Measurements from ENCODE around the gene PIMREG. TPM values are rescaled to one million over a fixed set of nuclear protein-coding genes. Genes with fewer than 3 reads are reported as not detected.

The PIMREG gene
- total RNA-seq, 3 donors from 2014 or later (not counting 1 experiment from before 2014, with no cell fraction given), result 0.73 to 1.4 (median 0.78) TPM

GRCh38 chr17:6498356-6498755 is 54.1 kb downstream of the PIMREG start:
- Mint-ChIP-seq H3K4me3 (no peak overlapping the region), H3K9me3 (no peaks in the 10 kb centered on the region), H3K36me3 (no peaks in the 10 kb centered on the region), H3K4me1 (peaks cover 8 to 14% of the 10 kb centered on the region in 2 donors), H3K27me3 (ENCODE audit: low read depth in 2 of 2) (peaks cover 29 to 32% of the 10 kb centered on the region in 2 donors), H3K27ac (no peak overlapping the region)
- WGBS (ENCODE audit: insufficient coverage), result 78% methylated on average over 7 of the region's 7 CpGs
- no peaks in the 10 kb centered on the region for H3K36me3 ChIP-seq (ENCODE audit: control insufficient read depth, insufficient read depth, low read length)
- intact Hi-C loops (cut with micrococcal nuclease), result no loop called here
- H3K9me3 ChIP-seq (ENCODE audit: control insufficient read depth, insufficient read depth, low read length), result no peaks in the 10 kb centered on the region
- H3K27me3 ChIP-seq (ENCODE audit: control insufficient read depth, insufficient read depth, low read length), result peaks cover 5% of the 10 kb centered on the region
- H3K27ac ChIP-seq (ENCODE audit: low read length), result no peak overlapping the region
- no peak for TF ChIP-seq CTCF (IDR thresholded peaks at IDR 0.05)
- no peak for ATAC-seq
- no peak for DNase-seq
- H3K4me3 ChIP-seq (ENCODE audit: low read length), result no peak overlapping the region
- H3K4me1 ChIP-seq (ENCODE audit: control insufficient read depth, insufficient read depth, low read length), result peaks cover 8% of the 10 kb centered on the region

- H3K27me3 Mint-ChIP-seq (ENCODE audit: low read depth in 2 of 2), result peaks cover 32% of the 10 kb centered on the region in 2 donors
- ATAC-seq (no peak), DNase-seq (no peak)
- intact Hi-C loops (cut with micrococcal nuclease), result no loop called here
- H3K4me3 ChIP-seq (ENCODE audit: low read length), result no peak overlapping the region
- peaks cover 5% of the 10 kb centered on the region for H3K27me3 ChIP-seq (ENCODE audit: control insufficient read depth, insufficient read depth, low read length)
- no peak overlapping the region for H3K4me3 Mint-ChIP-seq
- H3K27ac ChIP-seq (ENCODE audit: low read length), result no peak overlapping the region
- H3K36me3 ChIP-seq (ENCODE audit: control insufficient read depth, insufficient read depth, low read length), result no peaks in the 10 kb centered on the region
- no peaks in the 10 kb centered on the region for H3K9me3 ChIP-seq (ENCODE audit: control insufficient read depth, insufficient read depth, low read length)
- H3K4me1 ChIP-seq (ENCODE audit: control insufficient read depth, insufficient read depth, low read length), result peaks cover 8% of the 10 kb centered on the region
- TF ChIP-seq CTCF (IDR thresholded peaks at IDR 0.05), result no peak
- no peaks in the 10 kb centered on the region for H3K36me3 Mint-ChIP-seq
- no peak overlapping the region for H3K27ac Mint-ChIP-seq
- no peaks in the 10 kb centered on the region for H3K9me3 Mint-ChIP-seq
- H3K4me1 Mint-ChIP-seq, result peaks cover 8 to 14% of the 10 kb centered on the region in 2 donors
- WGBS (ENCODE audit: insufficient coverage), result 89% methylated on average over 10 of the region's 10 CpGs
Measured at GRCh38 chr17:6498901-6499540, 54.8 kb downstream of the PIMREG start.

Other genes with a start within 250 kb of the PIMREG start
- not detected for gene AIPL1, start 9.3 kb upstream of the PIMREG start, total RNA-seq
- gene PITPNM3, start 112.1 kb downstream of the PIMREG start, total RNA-seq, result under 1 TPM; 0.42 to 0.75 (median 0.50) TPM
- gene KIAA0753, start 196.3 kb downstream of the PIMREG start, total RNA-seq, result 10 to 100 TPM; 13.4 to 17.2 (median 15.4) TPM
- 10 to 100 TPM; 15.2 to 15.7 (median 15.4) TPM for gene TXNDC17, start 196.6 kb downstream of the PIMREG start, total RNA-seq
- 10 to 100 TPM in 2 of 3 donors, 1 to 10 TPM in 1; 8.3 to 26.1 (median 19.1) TPM for gene MED31, start 207.2 kb downstream of the PIMREG start, total RNA-seq
- gene C17orf100, start 207.3 kb downstream of the PIMREG start, total RNA-seq, result under 1 TPM; 0.68 to 0.87 (median 0.82) TPM